GM10248 (cell line): ENCODE measurements around the gene FUOM.
"Not testable (repeated sequence)": the region's sequence is repeated elsewhere in the genome, so short reads cannot be mapped to it uniquely, and the experiment has no call there.

ENCODE experiments used
- CTCF ChIA-PET: fragments of 300-600 bp; sonication (Branson Sonifier 250); formaldehyde crosslinking; extraction: SDS; loops from one replicate; lab custom pipeline; 2021; ENCODE audit warnings: antibody characterized with exemption; lab: Yijun Ruan, JAX
- POLR2A ChIA-PET: fragments of 350-650 bp; sonication (Branson Sonifier 250); formaldehyde crosslinking; extraction: SDS; loops from one replicate; lab custom pipeline; 2020; ENCODE audit warnings: antibody characterized with exemption; lab: Yijun Ruan, JAX
- DNase-seq: peaks from one replicate; pipeline ENCODE4 v3.0.0; 2012; ENCODE audit errors: extremely low spot score
- CTCF ChIP-seq: IDR thresholded peaks from 2 replicates; pipeline ENCODE4 v1.5.1; 2012; ENCODE audit warnings: mild to moderate bottlenecking, low read depth; ENCODE audit errors: extremely low read depth, missing control alignments, control extremely low read depth

Gene FUOM

GRCh38 chr10:133324857-133325260 lies 33.0 kb downstream of the FUOM start:
- TF ChIP-seq CTCF = no peak
- POLR2A ChIA-PET = no interaction called here
- CTCF ChIA-PET = interaction anchor here (1.1 to 2.2 kb wide), 2 partner anchors 11 to 37 kb away, joined by 4 to 13 read pairs; no protein-coding TSS in a partner anchor
- no peak for DNase-seq

- CTCF ChIA-PET = interaction anchor here (1.1 to 2.2 kb wide), 2 partner anchors 10 to 38 kb away, joined by 4 to 13 read pairs; no protein-coding TSS in a partner anchor
- no peak for DNase-seq
- POLR2A ChIA-PET = no interaction called here
- TF ChIP-seq CTCF = no peak
Measured at GRCh38 chr10:133324198-133324792, 33.5 kb downstream of the FUOM start.

- POLR2A ChIA-PET = not testable (repeated sequence)
Measured at GRCh38 chr10:133322064-133322709, 35.6 kb downstream of the FUOM start.

GRCh38 chr10:133320852-133321422 lies 36.9 kb downstream of the FUOM start:
- DNase-seq, POLR2A ChIA-PET: not testable (repeated sequence)
- CTCF ChIA-PET = interaction anchor here (3.7 kb wide), 1 partner anchor 8 kb away, joined by 20 read pairs; no protein-coding TSS in a partner anchor

More at GRCh38 chr10:133322064-133322709, 35.6 kb downstream of the FUOM start:
- CTCF ChIA-PET, DNase-seq: not testable (repeated sequence)

- peak; percentile 80 for TF ChIP-seq CTCF
- DNase-seq = peak; percentile 74
- ChIA-PET POLR2A (no interaction called here), CTCF (interaction anchor here (0.6 to 3.7 kb wide), 7 partner anchors 9 to 39 kb away, joined by 3 to 20 read pairs (median 4); no protein-coding TSS in a partner anchor)
Measured at GRCh38 chr10:133318494-133319127, 39.2 kb downstream of the FUOM start.

GRCh38 chr10:133316732-133317131 lies 41.1 kb downstream of the FUOM start:
- POLR2A ChIA-PET = no interaction called here
- no peak for DNase-seq
- CTCF ChIA-PET = interaction anchor here (0.8 kb wide), 1 partner anchor 10 kb away, joined by 3 read pairs; no protein-coding TSS in a partner anchor
- TF ChIP-seq CTCF = no peak

GRCh38 chr10:133316266-133316665 lies 41.6 kb downstream of the FUOM start:
- DNase-seq = no peak
- POLR2A ChIA-PET = no interaction called here
- no peak for TF ChIP-seq CTCF
- CTCF ChIA-PET = interaction anchor here (0.7 to 4.2 kb wide), 5 partner anchors 10 to 173 kb away, joined by 3 to 44 read pairs (median 3); no protein-coding TSS in a partner anchor
